SK-N-SH (cell line): Measurements from ENCODE around the gene UGCG.

Source experiments
- CTCF ChIP-seq: fragments of 200-600 bp; sonication (generic); IDR thresholded peaks from 2 replicates; pipeline ENCODE4 v1.6.1; 2017; ENCODE audit warnings: antibody characterized with exemption, mild to moderate bottlenecking, moderate library complexity
- EZH2phosphoT487 ChIP-seq: fragments of 200-600 bp; sonication (generic); IDR thresholded peaks from 2 replicates; pipeline ENCODE4 v1.6.1; 2017; ENCODE audit warnings: low read depth, mixed run types, mild to moderate bottlenecking, antibody characterized with exemption, moderate library complexity, borderline replicate concordance
- GABPA ChIP-seq: IDR thresholded peaks from 2 replicates; pipeline ENCODE4 v1.4.0; 2012; ENCODE audit warnings: low read depth, mild to moderate bottlenecking
- POLR2AphosphoS5 ChIP-seq: IDR thresholded peaks from 2 replicates; pipeline ENCODE4 v1.6.1; 2012; ENCODE audit warnings: low read depth, low read length
- RAD21 ChIP-seq: IDR thresholded peaks from 2 replicates; pipeline ENCODE4 v1.6.1; 2012; ENCODE audit warnings: mild to moderate bottlenecking, low read length
- REST ChIP-seq: IDR thresholded peaks from 2 replicates; pipeline ENCODE4 v1.6.1; 2012; ENCODE audit warnings: mild to moderate bottlenecking, low read depth, low read length, moderate library complexity
- SIN3A ChIP-seq: IDR thresholded peaks from 2 replicates; pipeline ENCODE4 v1.6.1; 2012; ENCODE audit warnings: low read depth, mild to moderate bottlenecking, low read length, moderate library complexity, borderline replicate concordance

- no peak for TF ChIP-seq SIN3A
- no peak for TF ChIP-seq RAD21
- TF ChIP-seq CTCF, result no peak
- TF ChIP-seq POLR2AphosphoS5, result no peak
- TF ChIP-seq EZH2phosphoT487, result no peak
- no peak for TF ChIP-seq GABPA
- no peak for TF ChIP-seq REST
Observed at GRCh38 chr9:111966861-111967291, 70.3 kb downstream of the UGCG start.
